PC-3 (cell line): Measurements from ENCODE around the gene IGFLR1. TPM values are rescaled to one million over a fixed set of nuclear protein-coding genes. Genes with fewer than 3 reads are reported as not detected.

Experiments used
- ATAC-seq: fragments of 200-7000 bp; cut with Tn5 transposase; 2 replicates; pipeline ENCODE4 v1.9.1; 2020; ENCODE audit warnings: mild to moderate bottlenecking, moderate library complexity
- BruUV-seq: library from RNA; stranded (reverse); fragments of 400-500 nt; replicated peaks from 2 replicates; lab custom pipeline; 2021; lab: Mats Ljungman, UMichigan
- CTCF ChIA-PET: fragments of 300-600 bp; sonication (Branson Sonifier 250); formaldehyde crosslinking; loops from one replicate; lab custom pipeline; 2022; ENCODE audit warnings: antibody characterized with exemption; lab: Charles Lee
- POLR2A ChIA-PET: fragments of 300-600 bp; sonication (Branson Sonifier 250); formaldehyde crosslinking; loops from one replicate; lab custom pipeline; 2022; ENCODE audit warnings: antibody characterized with exemption; ENCODE audit not compliant: unreplicated experiment; lab: Charles Lee
- DNase-seq: peaks from one replicate; pipeline ENCODE4 v3.0.0-alpha.2; 2015
- H2AFZ ChIP-seq: fragments of 300-600 bp; sonication (generic); 2 replicates; pipeline ENCODE4 v1.6.0; 2016; ENCODE audit warnings: antibody characterized with exemption, low read length
- H3F3A ChIP-seq: fragments of 300-600 bp; sonication (generic); one replicate; pipeline ENCODE4 v1.6.0; 2017; ENCODE audit warnings: antibody characterized with exemption, low read length, control low read depth, mild to moderate bottlenecking; ENCODE audit not compliant: unreplicated experiment
- H3K27ac ChIP-seq: fragments of 300-600 bp; sonication (generic); 2 replicates; pipeline ENCODE4 v1.5.1; 2016; ENCODE audit warnings: mild to moderate bottlenecking, low read length
- H3K27me3 ChIP-seq: fragments of 300-600 bp; sonication (generic); 2 replicates; pipeline ENCODE4 v1.6.1; 2016; ENCODE audit warnings: low read length, mixed read lengths
- H3K36me3 ChIP-seq: fragments of 300-600 bp; sonication (generic); 2 replicates; pipeline ENCODE4 v1.6.1; 2016; ENCODE audit warnings: low read depth, mixed run types, low read length, mixed read lengths
- H3K4me1 ChIP-seq: fragments of 300-600 bp; sonication (generic); 2 replicates; pipeline ENCODE4 v1.5.1; 2016; ENCODE audit warnings: low read length; ENCODE audit not compliant: insufficient read depth
- H3K4me2 ChIP-seq: fragments of 300-600 bp; sonication (generic); 2 replicates; pipeline ENCODE4 v1.6.0; 2016; ENCODE audit warnings: low read length
- H3K4me3 ChIP-seq: fragments of 300-600 bp; sonication (generic); 2 replicates; pipeline ENCODE4 v1.5.1; 2016; ENCODE audit warnings: mild to moderate bottlenecking, low read length, mixed read lengths
- H3K79me2 ChIP-seq: fragments of 300-600 bp; sonication (generic); 2 replicates; pipeline ENCODE4 v1.6.1; 2017; ENCODE audit warnings: low read length, mixed read lengths
- H3K9ac ChIP-seq: fragments of 300-600 bp; sonication (generic); 2 replicates; pipeline ENCODE4 v1.6.0; 2016; ENCODE audit warnings: mild to moderate bottlenecking, low read length
- H3K9me2 ChIP-seq: fragments of 300-600 bp; sonication (generic); replicated peaks from 2 replicates; pipeline ENCODE4 v1.6.1; 2016; ENCODE audit warnings: mixed run types, low read length, mixed read lengths
- H3K9me3 ChIP-seq: fragments of 300-600 bp; sonication (generic); 2 replicates; pipeline ENCODE4 v1.6.1; 2016; ENCODE audit warnings: low read length, mixed read lengths
- H4K20me1 ChIP-seq: fragments of 300-600 bp; sonication (generic); 2 replicates; pipeline ENCODE4 v1.6.1; 2016; ENCODE audit warnings: low read length, mixed read lengths
- EZH2 ChIP-seq: fragments of 300-600 bp; sonication (generic); IDR thresholded peaks from one replicate; pipeline ENCODE4 v1.6.1; 2017; ENCODE audit warnings: antibody characterized with exemption, mild to moderate bottlenecking, low read length; ENCODE audit not compliant: unreplicated experiment
- EZH2phosphoT487 ChIP-seq: fragments of 300-600 bp; sonication (generic); IDR thresholded peaks from 2 replicates; pipeline ENCODE4 v1.6.1; 2018; ENCODE audit warnings: mild to moderate bottlenecking, antibody characterized with exemption, low read length, borderline replicate concordance
- intact Hi-C: fragments of 100-400 bp; cut with micrococcal nuclease; formaldehyde crosslinking; loops from 2 replicates; pipeline ENCODE4 v1.9.0; 2023
- total RNA-seq: library from RNA; depleted of rRNA; stranded (reverse); fragments of >200 nt; gene quantifications from 2 replicates; pipeline ENCODE4 v1.2.3, GENCODE V29; 2014
- TF ChIP-seq, protein P1 (sequence below): fragments of 300-600 bp; sonication (generic); conservative IDR thresholded peaks from 2 replicates; pipeline ENCODE4 v1.5.1; 2017; ENCODE audit warnings: antibody characterized with exemption, low read depth, mild to moderate bottlenecking, low read length

Gene IGFLR1
- total RNA-seq, 1 experiment from 2014 or later, result 9.3 TPM

DNA sequence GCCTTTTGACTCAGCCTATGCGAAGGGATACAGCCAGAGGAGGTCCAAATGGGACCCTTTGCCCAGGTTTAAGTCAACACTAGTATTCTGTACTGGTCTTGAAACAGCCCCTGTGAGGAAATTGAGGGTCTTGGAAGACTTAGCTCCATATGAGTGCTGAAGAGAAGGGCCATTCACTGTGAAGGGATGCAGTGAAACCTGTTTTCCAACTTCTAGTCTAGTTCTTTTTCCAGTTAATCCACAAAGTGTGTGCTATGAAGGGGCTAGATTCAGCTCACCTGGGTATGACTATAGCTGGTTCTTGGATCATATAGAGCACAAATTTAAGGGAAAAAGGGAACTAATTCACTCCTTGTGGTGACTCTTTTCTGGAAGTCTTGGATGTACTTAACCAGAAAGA is 33.9 kb downstream of the IGFLR1 start:
- CTCF ChIA-PET, result no interaction called here
- Histone ChIP-seq H3K27me3 (no peaks in the 10 kb centered on the region), H3K9me3 (no peaks in the 10 kb centered on the region), H3K4me1 (no peaks in the 10 kb centered on the region), H3K36me3 (no peaks in the 10 kb centered on the region), H3K9me2 (no peaks in the 10 kb centered on the region), H2AFZ (no peak overlapping the region), H3K4me2 (no peak overlapping the region), H3K27ac (no peak overlapping the region), H3K9ac (no peak overlapping the region), H4K20me1 (no peaks in the 10 kb centered on the region), H3K79me2 (no peaks in the 10 kb centered on the region), H3K4me3 (no peak overlapping the region), H3F3A (no peaks in the 10 kb centered on the region)
- POLR2A ChIA-PET, result interaction anchor here (0.7 kb wide), 1 partner anchor 160 kb away, joined by 16 read pairs; no protein-coding TSS in a partner anchor
- ATAC-seq (no peak), DNase-seq (peak; percentile 42)
- BruUV-seq, result no TSS peak
- intact Hi-C loops, result no loop called here
- TF ChIP-seq EZH2phosphoT487, result no peak
- TF ChIP-seq, protein P1, sequence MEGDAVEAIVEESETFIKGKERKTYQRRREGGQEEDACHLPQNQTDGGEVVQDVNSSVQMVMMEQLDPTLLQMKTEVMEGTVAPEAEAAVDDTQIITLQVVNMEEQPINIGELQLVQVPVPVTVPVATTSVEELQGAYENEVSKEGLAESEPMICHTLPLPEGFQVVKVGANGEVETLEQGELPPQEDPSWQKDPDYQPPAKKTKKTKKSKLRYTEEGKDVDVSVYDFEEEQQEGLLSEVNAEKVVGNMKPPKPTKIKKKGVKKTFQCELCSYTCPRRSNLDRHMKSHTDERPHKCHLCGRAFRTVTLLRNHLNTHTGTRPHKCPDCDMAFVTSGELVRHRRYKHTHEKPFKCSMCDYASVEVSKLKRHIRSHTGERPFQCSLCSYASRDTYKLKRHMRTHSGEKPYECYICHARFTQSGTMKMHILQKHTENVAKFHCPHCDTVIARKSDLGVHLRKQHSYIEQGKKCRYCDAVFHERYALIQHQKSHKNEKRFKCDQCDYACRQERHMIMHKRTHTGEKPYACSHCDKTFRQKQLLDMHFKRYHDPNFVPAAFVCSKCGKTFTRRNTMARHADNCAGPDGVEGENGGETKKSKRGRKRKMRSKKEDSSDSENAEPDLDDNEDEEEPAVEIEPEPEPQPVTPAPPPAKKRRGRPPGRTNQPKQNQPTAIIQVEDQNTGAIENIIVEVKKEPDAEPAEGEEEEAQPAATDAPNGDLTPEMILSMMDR, result no peak
- TF ChIP-seq EZH2, result no peak

DNA sequence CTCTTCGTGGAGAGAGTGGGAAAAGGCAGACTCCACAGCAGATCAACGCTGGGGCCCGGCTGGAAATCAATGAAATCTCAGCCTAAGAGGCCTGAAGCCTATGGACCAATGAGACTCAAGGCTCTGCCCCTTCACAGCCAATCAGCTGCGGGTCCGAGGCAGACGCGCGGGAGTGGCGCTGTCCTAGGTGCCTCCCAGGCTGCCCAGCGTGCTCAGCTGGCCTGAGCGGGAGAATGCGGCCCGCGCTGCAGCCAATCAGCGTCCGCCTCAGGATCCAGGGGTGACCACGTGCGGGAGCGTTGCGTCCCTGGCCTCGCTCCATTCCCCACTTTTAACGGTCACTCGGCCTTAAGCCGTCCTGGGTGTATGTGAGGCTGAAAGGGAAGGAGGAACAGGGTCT is 38.0 kb downstream of the IGFLR1 start, which contains the start of gene ZBTB32:
ZBTB32 (plus strand) TSS at position 341 of the 400 bp plus-strand sequence. CDS start 10,069 bp downstream, outside the sequence.
- H3K27me3 ChIP-seq, result no peaks in the 10 kb centered on the region
- intact Hi-C loops, result no loop called here
- CTCF ChIA-PET, result no interaction called here

DNA sequence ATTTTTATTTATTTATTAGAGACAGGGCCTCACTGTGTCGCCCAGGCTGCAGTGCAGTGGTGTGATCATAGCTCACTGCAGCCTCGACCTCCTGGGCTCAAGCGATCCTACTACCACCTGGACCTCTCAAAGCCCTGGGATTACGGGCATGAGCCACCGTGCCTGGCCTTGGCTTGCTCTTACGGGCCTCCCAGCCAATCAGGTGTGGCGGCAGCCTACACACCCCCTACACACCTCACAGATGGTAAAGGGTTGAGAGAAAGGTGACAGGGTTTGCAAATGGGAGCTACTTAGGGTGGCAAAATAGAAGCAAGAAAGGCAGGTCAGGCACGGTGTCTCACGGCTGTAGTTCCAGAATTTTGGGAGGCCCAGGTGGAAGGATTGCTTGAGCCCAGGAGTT is 38.9 kb downstream of the IGFLR1 start:
- ChIA-PET CTCF (interaction anchor here (0.6 kb wide), 1 partner anchor 113 kb away, joined by 3 read pairs; no protein-coding TSS in a partner anchor), POLR2A (no interaction called here)
- H2AFZ ChIP-seq, result no peak overlapping the region; the same call in 1 of the 2 replicates
- H3K79me2 ChIP-seq, result no peaks in the 10 kb centered on the region
- H3F3A ChIP-seq, result no peaks in the 10 kb centered on the region
- no TSS peak for BruUV-seq
- no peaks in the 10 kb centered on the region for H4K20me1 ChIP-seq
- H3K9ac ChIP-seq, result no peak overlapping the region
- DNase-seq, result no peak
- no peaks in the 10 kb centered on the region for H3K27me3 ChIP-seq
- no peak overlapping the region for H3K4me2 ChIP-seq
- TF ChIP-seq EZH2 (no peak), EZH2phosphoT487 (no peak)
- TF ChIP-seq, protein P1, result no peak
- no peak overlapping the region for H3K4me3 ChIP-seq
- H3K9me3 ChIP-seq, result no peaks in the 10 kb centered on the region
- no peak for ATAC-seq
- H3K4me1 ChIP-seq, result no peaks in the 10 kb centered on the region
- intact Hi-C loops, result loop anchor here (2.0 kb wide), 1 partner anchor 13 kb away; no protein-coding TSS in a partner anchor
- no peaks in the 10 kb centered on the region for H3K36me3 ChIP-seq
- no peaks in the 10 kb centered on the region for H3K9me2 ChIP-seq
- no peak overlapping the region for H3K27ac ChIP-seq

More for the DNA sequence above, 38.0 kb downstream of the IGFLR1 start, which contains the start of gene ZBTB32:
- H3K9me3 ChIP-seq, result no peaks in the 10 kb centered on the region
- no peak within 1 kb of the TSS for H3K27ac ChIP-seq
- BruUV-seq, result no TSS peak
- no peak within 1 kb of the TSS for H3K4me3 ChIP-seq
- no peaks in the 10 kb centered on the region for H3K4me1 ChIP-seq
- no peak within 1 kb of the TSS for H3K9ac ChIP-seq
- DNase-seq, result no peak
- ATAC-seq, result no peak
- TF ChIP-seq EZH2, result no peak
- TF ChIP-seq, protein P1, result no peak
- TF ChIP-seq EZH2phosphoT487, result no peak
- H3F3A ChIP-seq, result no peaks in the 10 kb centered on the region
- no peaks in the 10 kb centered on the region for H3K9me2 ChIP-seq
- H2AFZ ChIP-seq, result no peak within 1 kb of the TSS
- no peaks in the 10 kb centered on the region for H3K79me2 ChIP-seq
- no peaks in the 10 kb centered on the region for H3K36me3 ChIP-seq
- POLR2A ChIA-PET, result no interaction called here
- no peak within 1 kb of the TSS for H3K4me2 ChIP-seq
- H4K20me1 ChIP-seq, result no peaks in the 10 kb centered on the region
